HEK293 (cell line): ENCODE data around the gene VEZF1.

ENCODE experiments used
- CTCF ChIA-PET: fragments of 350-600 bp; formaldehyde crosslinking; extraction: SDS; loops from one replicate; lab custom pipeline; 2021; ENCODE audit warnings: antibody characterized with exemption; lab: Yijun Ruan, JAX
- POLR2A ChIA-PET: fragments of 300-600 bp; formaldehyde crosslinking; extraction: SDS; loops from one replicate; lab custom pipeline; 2020; ENCODE audit warnings: antibody characterized with exemption, inconsistent platforms; lab: Yijun Ruan, JAX
- H3K27ac ChIP-seq: fragments of 200-500 bp; sonication (Bioruptor generic); 2 replicates; pipeline ENCODE4 v1.5.1; 2014; ENCODE audit warnings: low read depth, low read length, control low read depth, inconsistent platforms; ENCODE audit errors: extremely low read depth
- H3K36me3 ChIP-seq, 2 experiments: fragments of 200-500 bp in 1 of 2; sonication (Bioruptor generic) in 1 of 2; 1 replicate in 1 of 2; 2 replicates in 1 of 2; pipeline ENCODE4 v1.5.1; 2014 to 2017; ENCODE audit warnings: inconsistent platforms in 2 of 2, low read length in 2 of 2; ENCODE audit not compliant: control insufficient read depth in 2 of 2, insufficient read depth in 1 of 2
- H3K4me1 ChIP-seq: fragments of 200-500 bp; sonication (Bioruptor generic); 2 replicates; pipeline ENCODE4 v1.5.1; 2014; ENCODE audit warnings: mild to moderate bottlenecking, low read length, inconsistent platforms; ENCODE audit not compliant: control insufficient read depth, insufficient read depth
- H3K4me3 ChIP-seq: 2 replicates; pipeline ENCODE4 v1.5.1; 2011; ENCODE audit warnings: low read depth, mild to moderate bottlenecking, control low read depth, low read length, moderate library complexity
- H3K9me3 ChIP-seq: fragments of 200-500 bp; sonication (Bioruptor generic); 2 replicates; pipeline ENCODE4 v1.5.1; 2014; ENCODE audit warnings: low read depth, low read length, inconsistent platforms; ENCODE audit not compliant: control insufficient read depth, insufficient read depth
- IKZF3 ChIP-seq: fragments of 450-650 bp; IDR thresholded peaks from 2 replicates; pipeline ENCODE4 v1.5.0; 2018; ENCODE audit warnings: missing biosample characterization, mild to moderate bottlenecking, missing genetic modification characterization, moderate library complexity
- INSM2 ChIP-seq: fragments of 450-650 bp; formaldehyde crosslinking; IDR thresholded peaks from 2 replicates; pipeline ENCODE4 v1.5.1; 2016; ENCODE audit warnings: missing biosample characterization, missing genetic modification characterization
- KLF7 ChIP-seq: fragments of 450-650 bp; formaldehyde crosslinking; IDR thresholded peaks from 2 replicates; pipeline ENCODE4 v1.5.1; 2016; ENCODE audit warnings: missing biosample characterization, missing genetic modification characterization, borderline replicate concordance
- KLF9 ChIP-seq: fragments of 450-650 bp; formaldehyde crosslinking; IDR thresholded peaks from 2 replicates; pipeline ENCODE4 v1.5.1; 2016; ENCODE audit warnings: missing biosample characterization, missing genetic modification characterization, low read depth
- PRDM2 ChIP-seq: fragments of 450-650 bp; formaldehyde crosslinking; IDR thresholded peaks from 2 replicates; pipeline ENCODE4 v1.5.1; 2016; ENCODE audit warnings: missing biosample characterization, missing genetic modification characterization, borderline replicate concordance
- REPIN1 ChIP-seq: fragments of 450-650 bp; formaldehyde crosslinking; IDR thresholded peaks from 2 replicates; pipeline ENCODE4 v1.5.1; 2017; ENCODE audit warnings: missing biosample characterization, missing genetic modification characterization, low read depth
- ZBTB6 ChIP-seq: fragments of 450-650 bp; formaldehyde crosslinking; IDR thresholded peaks from 2 replicates; pipeline ENCODE4 v1.5.1; 2017; ENCODE audit warnings: missing biosample characterization, missing genetic modification characterization
- ZNF133 ChIP-seq: fragments of 450-650 bp; formaldehyde crosslinking; IDR thresholded peaks from 2 replicates; pipeline ENCODE4 v1.5.1; 2016; ENCODE audit warnings: missing biosample characterization, missing genetic modification characterization
- ZNF18 ChIP-seq: fragments of 450-650 bp; formaldehyde crosslinking; IDR thresholded peaks from 2 replicates; pipeline ENCODE4 v1.5.1; 2016; ENCODE audit warnings: missing biosample characterization, missing genetic modification characterization
- ZNF19 ChIP-seq: fragments of 450-650 bp; formaldehyde crosslinking; IDR thresholded peaks from 2 replicates; pipeline ENCODE4; 2016; ENCODE audit warnings: missing biosample characterization, missing genetic modification characterization, low read depth
- ZNF266 ChIP-seq: fragments of 450-650 bp; formaldehyde crosslinking; IDR thresholded peaks from 2 replicates; pipeline ENCODE4 v1.5.1; 2016; ENCODE audit warnings: missing biosample characterization, missing genetic modification characterization, low read depth
- ZNF280D ChIP-seq: fragments of 450-650 bp; formaldehyde crosslinking; IDR thresholded peaks from 2 replicates; pipeline ENCODE4 v1.5.1; 2016; ENCODE audit warnings: missing biosample characterization, missing genetic modification characterization
- ZNF391 ChIP-seq: fragments of 450-650 bp; formaldehyde crosslinking; IDR thresholded peaks from 2 replicates; pipeline ENCODE4 v1.5.1; 2016; ENCODE audit warnings: low read depth, missing biosample characterization, missing genetic modification characterization, borderline replicate concordance
- ZNF404 ChIP-seq: fragments of 450-650 bp; formaldehyde crosslinking; IDR thresholded peaks from 2 replicates; pipeline ENCODE4 v1.5.1; 2017; ENCODE audit warnings: missing biosample characterization, missing genetic modification characterization
- ZNF571 ChIP-seq: fragments of 450-650 bp; formaldehyde crosslinking; IDR thresholded peaks from 2 replicates; pipeline ENCODE4 v1.5.0; 2017; ENCODE audit warnings: missing biosample characterization, missing genetic modification characterization
- ZNF600 ChIP-seq: fragments of 450-650 bp; formaldehyde crosslinking; IDR thresholded peaks from 2 replicates; pipeline ENCODE4 v1.5.1; 2016; ENCODE audit warnings: missing biosample characterization, missing genetic modification characterization
- ZNF623 ChIP-seq: fragments of 450-650 bp; formaldehyde crosslinking; IDR thresholded peaks from 2 replicates; pipeline ENCODE4 v1.5.1; 2016; ENCODE audit warnings: missing biosample characterization, missing genetic modification characterization
- ZNF677 ChIP-seq: fragments of 450-650 bp; IDR thresholded peaks from 2 replicates; pipeline ENCODE4 v1.5.0; 2018; ENCODE audit warnings: missing biosample characterization, mild to moderate bottlenecking, missing genetic modification characterization, moderate library complexity
- ZNF747 ChIP-seq: fragments of 450-650 bp; formaldehyde crosslinking; IDR thresholded peaks from 2 replicates; pipeline ENCODE4 v1.5.1; 2016; ENCODE audit warnings: missing biosample characterization, missing genetic modification characterization
- ZNF843 ChIP-seq: fragments of 450-650 bp; formaldehyde crosslinking; IDR thresholded peaks from 2 replicates; pipeline ENCODE4 v1.5.1; 2016; ENCODE audit warnings: missing biosample characterization, missing genetic modification characterization

Gene VEZF1

GRCh38 chr17:57970710-57971109 lies 17.3 kb downstream of the VEZF1 start (continued):
- TF ChIP-seq PRDM2 = no peak
- TF ChIP-seq KLF7 = no peak
- TF ChIP-seq ZNF280D (tag by site-specific recombination) = no peak
- TF ChIP-seq ZBTB6 (tag by site-specific recombination) = no peak
- TF ChIP-seq ZNF571 (tag by site-specific recombination) = no peak
- no peak for TF ChIP-seq ZNF747 (tag by site-specific recombination)
- TF ChIP-seq ZNF623 (tag by site-specific recombination) = no peak

- Histone ChIP-seq H3K27ac (no peak overlapping the region), H3K9me3 (no peaks in the 10 kb centered on the region), H3K36me3 (peaks cover 7 to 17% of the 10 kb centered on the region in 2 experiments; a peak in 2 of 3 replicates), H3K4me1 (no peaks in the 10 kb centered on the region), H3K4me3 (no peak overlapping the region)
- ChIA-PET POLR2A (interaction anchor here (0.6 kb wide), 1 partner anchor 18 kb away, joined by 4 read pairs; no protein-coding TSS in a partner anchor), CTCF (interaction anchor here (0.7 to 1.3 kb wide), 3 partner anchors 15 to 112 kb away, joined by 3 read pairs; no protein-coding TSS in a partner anchor)
- TF ChIP-seq ZNF843 (tag by site-specific recombination) = no peak
- no peak for TF ChIP-seq ZNF133
- TF ChIP-seq ZNF677 (tag by site-specific recombination) = no peak
- 0 out of 2 replicates have a peak, but pooled peaks have one; percentile 23 for TF ChIP-seq ZNF600 (tag by site-specific recombination)
Measured at GRCh38 chr17:57968456-57968855, 19.6 kb downstream of the VEZF1 start.

- H3K27ac ChIP-seq = no peak overlapping the region
- CTCF ChIA-PET = interaction anchor here (0.7 to 2.3 kb wide), 5 partner anchors 13 to 108 kb away, joined by 3 to 12 read pairs (median 5); no protein-coding TSS in a partner anchor
- no peaks in the 10 kb centered on the region for H3K4me1 ChIP-seq
- no peaks in the 10 kb centered on the region for H3K9me3 ChIP-seq
- H3K36me3 ChIP-seq = peaks cover 0 to 5% of the 10 kb centered on the region in 2 experiments; a peak in 2 of 3 replicates
- POLR2A ChIA-PET = interaction anchor here (0.8 to 1.1 kb wide), 2 partner anchors 11 to 13 kb away, joined by 3 to 4 read pairs; partner anchors contain the start of gene CUEDC1
- H3K4me3 ChIP-seq = no peak overlapping the region
- no peak for TF ChIP-seq ZNF18 (tag by site-specific recombination)
- TF ChIP-seq ZNF266 (tag by site-specific recombination) = no peak
- no peak for TF ChIP-seq INSM2 (tag by site-specific recombination)
- no peak for TF ChIP-seq ZNF19 (tag by site-specific recombination)
- TF ChIP-seq ZNF747 (tag by site-specific recombination) = no peak
- no peak for TF ChIP-seq KLF9 (tag by site-specific recombination)
- TF ChIP-seq REPIN1 (tag by site-specific recombination) = no peak
- TF ChIP-seq IKZF3 (tag by site-specific recombination) = no peak
- no peak for TF ChIP-seq ZNF404 (tag by site-specific recombination)
- no peak for TF ChIP-seq ZNF391 (tag by site-specific recombination)
Measured at GRCh38 chr17:57966875-57967274, 21.2 kb downstream of the VEZF1 start.
